WTC11 (cell line): ENCODE data around the gene HGS. TPM values are rescaled to one million over a fixed set of nuclear protein-coding genes. Genes with fewer than 3 reads are reported as not detected.
A peak's percentile ranks its signal among the peaks of the same experiment; 100 is the strongest.

Source experiments
- ATAC-seq: fragments of 200-7000 bp; cut with Tn5 transposase; 2 replicates; pipeline ENCODE4 v1.10.0; 2021; ENCODE audit warnings: mild to moderate bottlenecking, moderate library complexity
- CTCF ChIA-PET: fragments of 300-600 bp; sonication (Branson Sonifier 250); formaldehyde crosslinking; loops from one replicate; lab custom pipeline; 2021; ENCODE audit warnings: antibody characterized with exemption; lab: Charles Lee
- POLR2A ChIA-PET: fragments of 350-600 bp; sonication (Branson Sonifier 250); formaldehyde crosslinking; loops from one replicate; lab custom pipeline; 2021; ENCODE audit warnings: antibody characterized with exemption; lab: Charles Lee
- DNase-seq: peaks from one replicate; pipeline ENCODE4 v3.0.0; 2021; ENCODE audit warnings: low spot score
- H3K27ac Mint-ChIP-seq: 2 replicates; pipeline ENCODE4 v1.8.0; 2021; ENCODE audit warnings: mixed read lengths
- H3K27me3 Mint-ChIP-seq: 2 replicates; pipeline ENCODE4 v1.8.0; 2021; ENCODE audit warnings: low read depth, mild to moderate bottlenecking, moderate library complexity, mixed read lengths
- H3K36me3 Mint-ChIP-seq: 2 replicates; pipeline ENCODE4 v1.8.0; 2021; ENCODE audit warnings: mixed read lengths
- H3K4me1 Mint-ChIP-seq: 2 replicates; pipeline ENCODE4 v1.8.0; 2022; ENCODE audit warnings: mixed read lengths
- H3K4me3 Mint-ChIP-seq: 2 replicates; pipeline ENCODE4 v1.8.0; 2021; ENCODE audit warnings: mild to moderate bottlenecking, moderate library complexity, mixed read lengths
- H3K9me3 Mint-ChIP-seq: 2 replicates; pipeline ENCODE4 v1.8.0; 2021; ENCODE audit warnings: mixed read lengths
- CREB1 ChIP-seq: sonication (generic); formaldehyde crosslinking; IDR thresholded peaks from 2 replicates; pipeline ENCODE4 v1.8.0; 2023; ENCODE audit warnings: mild to moderate bottlenecking, missing genetic modification reagents
- ESRRA ChIP-seq: sonication (generic); formaldehyde crosslinking; IDR thresholded peaks from 2 replicates; pipeline ENCODE4 v1.8.1; 2022; ENCODE audit warnings: mild to moderate bottlenecking, missing genetic modification reagents, borderline replicate concordance
- FOXJ3 ChIP-seq: sonication (generic); formaldehyde crosslinking; IDR thresholded peaks from 2 replicates; pipeline ENCODE4 v1.9.0; 2021; ENCODE audit warnings: missing genetic modification reagents, mild to moderate bottlenecking, borderline replicate concordance
- FOXK1 ChIP-seq: sonication (generic); formaldehyde crosslinking; IDR thresholded peaks from 2 replicates; pipeline ENCODE4 v1.8.0; 2022; ENCODE audit warnings: mild to moderate bottlenecking, moderate library complexity, missing genetic modification reagents
- GRHL2 ChIP-seq: fragments of 250-450 bp; sonication (Bioruptor Pico); IDR thresholded peaks from 2 replicates; pipeline ENCODE4 v1.8.0; 2022; ENCODE audit warnings: mild to moderate bottlenecking, moderate library complexity; ENCODE audit not compliant: insufficient replicate concordance, severe bottlenecking
- GTF2I ChIP-seq: fragments of 250-450 bp; sonication (Bioruptor Pico); conservative IDR thresholded peaks from 2 replicates; pipeline ENCODE4 v1.4.0; 2021; ENCODE audit warnings: mild to moderate bottlenecking
- JUN ChIP-seq: sonication (generic); formaldehyde crosslinking; IDR thresholded peaks from 2 replicates; pipeline ENCODE4 v1.8.0; 2023; ENCODE audit warnings: mild to moderate bottlenecking, missing genetic modification reagents
- KAT7 ChIP-seq: sonication (generic); formaldehyde crosslinking; IDR thresholded peaks from 2 replicates; pipeline ENCODE4 v1.8.1; 2023; ENCODE audit warnings: missing genetic modification reagents, mild to moderate bottlenecking, borderline replicate concordance
- NR1H2 ChIP-seq: sonication (generic); formaldehyde crosslinking; IDR thresholded peaks from 2 replicates; pipeline ENCODE4 v1.9.0; 2021; ENCODE audit warnings: mild to moderate bottlenecking, moderate library complexity, missing genetic modification reagents
- RORB ChIP-seq: fragments of 250-450 bp; sonication (Bioruptor Pico); IDR thresholded peaks from 2 replicates; pipeline ENCODE4 v1.9.0; 2021; ENCODE audit warnings: mild to moderate bottlenecking
- TCF7 ChIP-seq: sonication (generic); formaldehyde crosslinking; IDR thresholded peaks from 2 replicates; pipeline ENCODE4 v1.8.0; 2022; ENCODE audit warnings: mild to moderate bottlenecking, low read depth, missing genetic modification reagents, moderate library complexity
- TEAD4 ChIP-seq: sonication (generic); formaldehyde crosslinking; IDR thresholded peaks from 2 replicates; pipeline ENCODE4 v1.8.0; 2022; ENCODE audit warnings: mild to moderate bottlenecking, missing genetic modification reagents
- ZNF138 ChIP-seq: sonication (generic); formaldehyde crosslinking; conservative IDR thresholded peaks from 2 replicates; pipeline ENCODE4 v1.8.1; 2022; ENCODE audit warnings: mild to moderate bottlenecking, moderate library complexity, missing genetic modification reagents
- ZNF232 ChIP-seq: sonication (generic); formaldehyde crosslinking; IDR thresholded peaks from 2 replicates; pipeline ENCODE4 v1.8.0; 2022; ENCODE audit warnings: mild to moderate bottlenecking, missing genetic modification reagents
- ZNF263 ChIP-seq: sonication (generic); formaldehyde crosslinking; IDR thresholded peaks from 2 replicates; pipeline ENCODE4 v1.8.1; 2022; ENCODE audit warnings: low read depth, mild to moderate bottlenecking, moderate library complexity, missing genetic modification reagents
- ZNF416 ChIP-seq: fragments of 250-450 bp; sonication (Bioruptor Pico); IDR thresholded peaks from 2 replicates; pipeline ENCODE4 v1.9.0; 2021; ENCODE audit warnings: mild to moderate bottlenecking, inconsistent platforms
- ZNF423 ChIP-seq: fragments of 250-450 bp; sonication (Bioruptor Pico); IDR thresholded peaks from 2 replicates; pipeline ENCODE4 v2.1.2; 2022; ENCODE audit warnings: mild to moderate bottlenecking, moderate library complexity
- total RNA-seq: library from RNA; stranded (reverse); gene quantifications from 3 replicates; pipeline ENCODE4 v1.2.3, GENCODE V29; 2021
- TF ChIP-seq, protein P1 (sequence below): sonication (generic); formaldehyde crosslinking; IDR thresholded peaks from 2 replicates; pipeline ENCODE4 v1.8.1; 2022; ENCODE audit warnings: low read depth, mild to moderate bottlenecking, moderate library complexity, missing genetic modification reagents, borderline replicate concordance
- TF ChIP-seq, protein P2 (sequence below): sonication (generic); formaldehyde crosslinking; IDR thresholded peaks from 2 replicates; pipeline ENCODE4 v1.8.1; 2023; ENCODE audit warnings: mild to moderate bottlenecking, missing genetic modification reagents, moderate library complexity
- TF ChIP-seq, protein P3 (sequence below): fragments of 200-600 bp; IDR thresholded peaks from 2 replicates; pipeline ENCODE4 v1.8.0; 2022; ENCODE audit warnings: antibody characterized with exemption
- TF ChIP-seq, protein P4 (sequence below): fragments of 250-450 bp; sonication (Bioruptor Pico); IDR thresholded peaks from 2 replicates; pipeline ENCODE4 v1.9.0; 2021; ENCODE audit warnings: mild to moderate bottlenecking, borderline replicate concordance
- TF ChIP-seq, protein P5 (sequence below): sonication (generic); formaldehyde crosslinking; IDR thresholded peaks from 2 replicates; pipeline ENCODE4 v1.8.0; 2023; ENCODE audit warnings: mild to moderate bottlenecking, missing genetic modification reagents

The HGS gene
- total RNA-seq, 1 experiment from 2014 or later: 113 TPM

DNA sequence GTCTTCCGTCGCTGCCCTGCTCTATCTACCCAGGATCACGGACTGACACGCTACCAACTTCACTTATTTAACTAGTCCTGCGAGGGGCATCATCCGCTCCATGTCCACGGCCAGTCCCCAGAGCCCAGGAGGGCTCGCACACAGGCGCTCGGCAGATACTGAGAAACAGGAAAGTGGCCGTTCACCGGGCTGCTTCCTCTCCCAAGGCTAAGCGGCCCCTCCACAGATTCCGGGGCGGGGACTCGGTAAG lies 17.8 kb upstream of the HGS start:
- H3K36me3 Mint-ChIP-seq: peaks cover 30% of the 10 kb centered on the region
- DNase-seq (no peak), ATAC-seq (peak; percentile 30; the same call in 1 of the 2 replicates)
- H3K27ac Mint-ChIP-seq: peak overlapping the region; percentile 96
- no peaks in the 10 kb centered on the region for H3K9me3 Mint-ChIP-seq
- ChIA-PET CTCF (interaction anchor here (1.0 to 1.3 kb wide), 2 partner anchors 10 to 28 kb away, joined by 3 to 5 read pairs; no protein-coding TSS in a partner anchor), POLR2A (interaction anchor here (0.7 to 1.0 kb wide), 3 partner anchors 18 to 145 kb away, joined by 3 to 6 read pairs (median 4); partner anchors contain the start of genes ARL16 and HGS)
- peaks cover 21% of the 10 kb centered on the region for H3K4me1 Mint-ChIP-seq
- TF ChIP-seq NR1H2 (CRISPR knock-in tag): no peak
- 0 out of 2 replicates have a peak, but pooled peaks have one; percentile 9 for TF ChIP-seq KAT7 (CRISPR knock-in tag)
- no peak for TF ChIP-seq ESRRA (CRISPR knock-in tag)
- TF ChIP-seq ZNF423 (CRISPR knock-in tag): no peak
- no peak for TF ChIP-seq TEAD4 (CRISPR knock-in tag)
- TF ChIP-seq, protein P1, sequence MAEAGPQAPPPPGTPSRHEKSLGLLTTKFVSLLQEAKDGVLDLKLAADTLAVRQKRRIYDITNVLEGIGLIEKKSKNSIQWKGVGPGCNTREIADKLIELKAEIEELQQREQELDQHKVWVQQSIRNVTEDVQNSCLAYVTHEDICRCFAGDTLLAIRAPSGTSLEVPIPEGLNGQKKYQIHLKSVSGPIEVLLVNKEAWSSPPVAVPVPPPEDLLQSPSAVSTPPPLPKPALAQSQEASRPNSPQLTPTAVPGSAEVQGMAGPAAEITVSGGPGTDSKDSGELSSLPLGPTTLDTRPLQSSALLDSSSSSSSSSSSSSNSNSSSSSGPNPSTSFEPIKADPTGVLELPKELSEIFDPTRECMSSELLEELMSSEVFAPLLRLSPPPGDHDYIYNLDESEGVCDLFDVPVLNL: no peak
- TF ChIP-seq FOXJ3 (CRISPR knock-in tag): no peak
- H3K4me3 Mint-ChIP-seq: peak overlapping the region; percentile 96
- no peaks in the 10 kb centered on the region for H3K27me3 Mint-ChIP-seq

DNA sequence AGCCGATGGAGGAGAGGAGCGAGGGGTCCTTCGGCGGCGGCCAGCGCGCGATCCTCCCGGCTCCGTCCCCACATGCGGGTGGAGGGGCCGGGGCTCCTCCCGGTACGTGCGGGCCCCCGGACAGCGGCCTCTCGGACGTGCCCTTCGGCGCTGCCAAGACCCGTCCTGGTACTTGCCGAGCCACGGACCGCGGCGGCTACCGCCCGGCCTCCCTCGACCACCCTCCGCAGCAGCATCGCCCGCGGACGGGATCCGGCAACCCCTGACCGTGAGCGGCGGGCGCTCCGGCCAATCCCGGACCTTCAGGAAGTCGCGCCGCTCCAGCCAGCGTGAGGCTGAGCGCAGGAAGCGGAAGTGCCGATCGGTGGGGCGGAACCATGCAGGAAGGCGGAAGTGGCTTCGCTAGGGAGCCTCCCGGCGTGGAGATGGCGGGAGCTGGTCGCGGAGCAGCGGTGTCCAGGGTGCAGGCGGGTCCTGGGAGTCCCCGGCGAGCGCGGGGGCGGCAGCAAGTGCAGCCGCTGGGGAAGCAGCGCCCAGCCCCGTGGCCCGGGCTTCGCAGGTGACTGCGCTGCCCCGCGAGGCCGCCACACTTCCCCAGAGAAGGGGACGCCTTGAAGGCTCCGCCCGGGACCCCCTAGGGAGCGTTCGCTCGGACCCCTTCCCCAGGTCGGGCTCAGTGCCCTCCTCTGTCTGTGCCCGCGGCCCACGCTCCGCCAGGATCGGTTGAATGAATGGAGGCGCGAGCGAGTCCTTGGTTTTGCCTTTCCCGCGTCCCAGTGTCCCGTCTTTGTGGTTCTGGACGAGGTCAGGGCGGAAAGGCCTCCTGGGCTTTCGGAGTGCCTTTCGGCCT lies 17.2 kb upstream of the HGS start, which contains the start of the genes CCDC137 and OXLD1:
Gene CCDC137 (plus strand): TSS at position 396 of the 850 bp plus-strand sequence. CDS start 30 bp downstream, at position 426.
Gene OXLD1 (minus strand): TSS at position 264 of the 850 bp plus-strand sequence. CDS start 28 bp downstream, at position 236.
- no peaks in the 10 kb centered on the region for H3K9me3 Mint-ChIP-seq
- H3K4me3 Mint-ChIP-seq: peak within 1 kb of the TSS; percentile 96
- H3K27me3 Mint-ChIP-seq: no peaks in the 10 kb centered on the region
- H3K4me1 Mint-ChIP-seq: peaks cover 21% of the 10 kb centered on the region
- H3K36me3 Mint-ChIP-seq: peaks cover 36% of the 10 kb centered on the region
- ATAC-seq (peak; percentile 95), DNase-seq (peak; percentile 96)
- ChIA-PET CTCF (interaction anchor here (1.0 to 1.7 kb wide), 4 partner anchors 9 to 364 kb away, joined by 3 to 5 read pairs (median 4); partner anchors contain the start of gene MRPL12), POLR2A (interaction anchor here (1.0 kb wide), 1 partner anchor 17 kb away, joined by 6 read pairs; the partner anchor contains the start of genes ARL16 and HGS)
- H3K27ac Mint-ChIP-seq: peak within 1 kb of the TSS; percentile 97
- TF ChIP-seq RORB (CRISPR knock-in tag): no peak
- 0 out of 2 replicates have a peak, but pooled peaks have one; percentile 80 for TF ChIP-seq ZNF232
- TF ChIP-seq CREB1 (CRISPR knock-in tag): no peak
- TF ChIP-seq, protein P2, sequence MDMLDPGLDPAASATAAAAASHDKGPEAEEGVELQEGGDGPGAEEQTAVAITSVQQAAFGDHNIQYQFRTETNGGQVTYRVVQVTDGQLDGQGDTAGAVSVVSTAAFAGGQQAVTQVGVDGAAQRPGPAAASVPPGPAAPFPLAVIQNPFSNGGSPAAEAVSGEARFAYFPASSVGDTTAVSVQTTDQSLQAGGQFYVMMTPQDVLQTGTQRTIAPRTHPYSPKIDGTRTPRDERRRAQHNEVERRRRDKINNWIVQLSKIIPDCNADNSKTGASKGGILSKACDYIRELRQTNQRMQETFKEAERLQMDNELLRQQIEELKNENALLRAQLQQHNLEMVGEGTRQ (CRISPR knock-in tag): peak; percentile 54
- no peak for TF ChIP-seq GRHL2
- TF ChIP-seq, protein P3, sequence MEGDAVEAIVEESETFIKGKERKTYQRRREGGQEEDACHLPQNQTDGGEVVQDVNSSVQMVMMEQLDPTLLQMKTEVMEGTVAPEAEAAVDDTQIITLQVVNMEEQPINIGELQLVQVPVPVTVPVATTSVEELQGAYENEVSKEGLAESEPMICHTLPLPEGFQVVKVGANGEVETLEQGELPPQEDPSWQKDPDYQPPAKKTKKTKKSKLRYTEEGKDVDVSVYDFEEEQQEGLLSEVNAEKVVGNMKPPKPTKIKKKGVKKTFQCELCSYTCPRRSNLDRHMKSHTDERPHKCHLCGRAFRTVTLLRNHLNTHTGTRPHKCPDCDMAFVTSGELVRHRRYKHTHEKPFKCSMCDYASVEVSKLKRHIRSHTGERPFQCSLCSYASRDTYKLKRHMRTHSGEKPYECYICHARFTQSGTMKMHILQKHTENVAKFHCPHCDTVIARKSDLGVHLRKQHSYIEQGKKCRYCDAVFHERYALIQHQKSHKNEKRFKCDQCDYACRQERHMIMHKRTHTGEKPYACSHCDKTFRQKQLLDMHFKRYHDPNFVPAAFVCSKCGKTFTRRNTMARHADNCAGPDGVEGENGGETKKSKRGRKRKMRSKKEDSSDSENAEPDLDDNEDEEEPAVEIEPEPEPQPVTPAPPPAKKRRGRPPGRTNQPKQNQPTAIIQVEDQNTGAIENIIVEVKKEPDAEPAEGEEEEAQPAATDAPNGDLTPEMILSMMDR: no peak
- TF ChIP-seq, protein P4, sequence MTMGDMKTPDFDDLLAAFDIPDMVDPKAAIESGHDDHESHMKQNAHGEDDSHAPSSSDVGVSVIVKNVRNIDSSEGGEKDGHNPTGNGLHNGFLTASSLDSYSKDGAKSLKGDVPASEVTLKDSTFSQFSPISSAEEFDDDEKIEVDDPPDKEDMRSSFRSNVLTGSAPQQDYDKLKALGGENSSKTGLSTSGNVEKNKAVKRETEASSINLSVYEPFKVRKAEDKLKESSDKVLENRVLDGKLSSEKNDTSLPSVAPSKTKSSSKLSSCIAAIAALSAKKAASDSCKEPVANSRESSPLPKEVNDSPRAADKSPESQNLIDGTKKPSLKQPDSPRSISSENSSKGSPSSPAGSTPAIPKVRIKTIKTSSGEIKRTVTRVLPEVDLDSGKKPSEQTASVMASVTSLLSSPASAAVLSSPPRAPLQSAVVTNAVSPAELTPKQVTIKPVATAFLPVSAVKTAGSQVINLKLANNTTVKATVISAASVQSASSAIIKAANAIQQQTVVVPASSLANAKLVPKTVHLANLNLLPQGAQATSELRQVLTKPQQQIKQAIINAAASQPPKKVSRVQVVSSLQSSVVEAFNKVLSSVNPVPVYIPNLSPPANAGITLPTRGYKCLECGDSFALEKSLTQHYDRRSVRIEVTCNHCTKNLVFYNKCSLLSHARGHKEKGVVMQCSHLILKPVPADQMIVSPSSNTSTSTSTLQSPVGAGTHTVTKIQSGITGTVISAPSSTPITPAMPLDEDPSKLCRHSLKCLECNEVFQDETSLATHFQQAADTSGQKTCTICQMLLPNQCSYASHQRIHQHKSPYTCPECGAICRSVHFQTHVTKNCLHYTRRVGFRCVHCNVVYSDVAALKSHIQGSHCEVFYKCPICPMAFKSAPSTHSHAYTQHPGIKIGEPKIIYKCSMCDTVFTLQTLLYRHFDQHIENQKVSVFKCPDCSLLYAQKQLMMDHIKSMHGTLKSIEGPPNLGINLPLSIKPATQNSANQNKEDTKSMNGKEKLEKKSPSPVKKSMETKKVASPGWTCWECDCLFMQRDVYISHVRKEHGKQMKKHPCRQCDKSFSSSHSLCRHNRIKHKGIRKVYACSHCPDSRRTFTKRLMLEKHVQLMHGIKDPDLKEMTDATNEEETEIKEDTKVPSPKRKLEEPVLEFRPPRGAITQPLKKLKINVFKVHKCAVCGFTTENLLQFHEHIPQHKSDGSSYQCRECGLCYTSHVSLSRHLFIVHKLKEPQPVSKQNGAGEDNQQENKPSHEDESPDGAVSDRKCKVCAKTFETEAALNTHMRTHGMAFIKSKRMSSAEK (CRISPR knock-in tag): no peak
- TF ChIP-seq, protein P5, sequence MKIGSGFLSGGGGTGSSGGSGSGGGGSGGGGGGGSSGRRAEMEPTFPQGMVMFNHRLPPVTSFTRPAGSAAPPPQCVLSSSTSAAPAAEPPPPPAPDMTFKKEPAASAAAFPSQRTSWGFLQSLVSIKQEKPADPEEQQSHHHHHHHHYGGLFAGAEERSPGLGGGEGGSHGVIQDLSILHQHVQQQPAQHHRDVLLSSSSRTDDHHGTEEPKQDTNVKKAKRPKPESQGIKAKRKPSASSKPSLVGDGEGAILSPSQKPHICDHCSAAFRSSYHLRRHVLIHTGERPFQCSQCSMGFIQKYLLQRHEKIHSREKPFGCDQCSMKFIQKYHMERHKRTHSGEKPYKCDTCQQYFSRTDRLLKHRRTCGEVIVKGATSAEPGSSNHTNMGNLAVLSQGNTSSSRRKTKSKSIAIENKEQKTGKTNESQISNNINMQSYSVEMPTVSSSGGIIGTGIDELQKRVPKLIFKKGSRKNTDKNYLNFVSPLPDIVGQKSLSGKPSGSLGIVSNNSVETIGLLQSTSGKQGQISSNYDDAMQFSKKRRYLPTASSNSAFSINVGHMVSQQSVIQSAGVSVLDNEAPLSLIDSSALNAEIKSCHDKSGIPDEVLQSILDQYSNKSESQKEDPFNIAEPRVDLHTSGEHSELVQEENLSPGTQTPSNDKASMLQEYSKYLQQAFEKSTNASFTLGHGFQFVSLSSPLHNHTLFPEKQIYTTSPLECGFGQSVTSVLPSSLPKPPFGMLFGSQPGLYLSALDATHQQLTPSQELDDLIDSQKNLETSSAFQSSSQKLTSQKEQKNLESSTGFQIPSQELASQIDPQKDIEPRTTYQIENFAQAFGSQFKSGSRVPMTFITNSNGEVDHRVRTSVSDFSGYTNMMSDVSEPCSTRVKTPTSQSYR (CRISPR knock-in tag): peak; percentile 66
- no peak for TF ChIP-seq ZNF416 (CRISPR knock-in tag)
- TF ChIP-seq ZNF263 (CRISPR knock-in tag): no peak
- 0 out of 2 replicates have a peak, but pooled peaks have one; percentile 71 for TF ChIP-seq TCF7
- peak; percentile 90; the same call in 1 of the 2 replicates for TF ChIP-seq FOXK1
- TF ChIP-seq ZNF138: no peak
- peak; percentile 5; the same call in 1 of the 2 replicates for TF ChIP-seq TEAD4 (CRISPR knock-in tag)
- TF ChIP-seq GTF2I (CRISPR knock-in tag): no peak
- no peak; the same call in 1 of the 2 replicates for TF ChIP-seq JUN (CRISPR knock-in tag)
